Endothelial cell of umbilical vein (primary cell): ENCODE measurements around the gene GUCY2D. TPM values are rescaled to one million over a fixed set of nuclear protein-coding genes. Genes with fewer than 3 reads are reported as not detected.

Source experiments
- BruUV-seq: library from RNA; stranded (reverse); fragments of 400-500 nt; replicated peaks from 2 replicates; lab custom pipeline; 2021; lab: Mats Ljungman, UMichigan
- CTCF ChIA-PET: fragments of 300-600, 350-600 bp; sonication (Branson Sonifier 250); formaldehyde crosslinking; loops from one replicate; lab custom pipeline; 2021; ENCODE audit warnings: antibody characterized with exemption, inconsistent platforms; lab: Charles Lee
- POLR2A ChIA-PET: fragments of 300-600, 350-600 bp; sonication (Branson Sonifier 250); formaldehyde crosslinking; loops from one replicate; lab custom pipeline; 2021; ENCODE audit warnings: antibody characterized with exemption, inconsistent platforms; lab: Charles Lee
- DNase-seq: peaks from one replicate; pipeline ENCODE4 v3.0.0-alpha.2; 2011; ENCODE audit warnings: low read depth, low spot score
- FAIRE-seq: peaks from 2 replicates; lab custom pipeline; 2011; peaks lifted over from hg19 to GRCh38; lab: Jason Lieb, UNC
- H2AFZ ChIP-seq: 2 replicates; pipeline ENCODE4 v1.6.0; 2012; ENCODE audit warnings: low read depth, low read length, control low read depth, inconsistent platforms
- H3K27ac ChIP-seq: 2 replicates; pipeline ENCODE4 v1.5.1; 2011; ENCODE audit warnings: low read depth, mild to moderate bottlenecking, control low read depth, low read length, moderate library complexity; ENCODE audit not compliant: insufficient read depth
- H3K27me3 ChIP-seq, 2 experiments: 2 replicates each; pipeline versions ENCODE4 v1.6.0 to v1.6.1; 2011; ENCODE audit warnings: low read length in 2 of 2, mixed read lengths in 1 of 2; ENCODE audit not compliant: control insufficient read depth in 2 of 2, insufficient read depth in 2 of 2
- H3K36me3 ChIP-seq, 2 experiments: 2 replicates in 1 of 2; 3 replicates in 1 of 2; pipeline ENCODE4 v1.5.1; 2011; ENCODE audit warnings: low read length in 2 of 2, mild to moderate bottlenecking in 1 of 2, moderate library complexity in 1 of 2; ENCODE audit not compliant: control insufficient read depth in 2 of 2, insufficient read depth in 2 of 2; ENCODE audit errors: extremely low read depth in 1 of 2
- H3K4me1 ChIP-seq: 3 replicates; pipeline ENCODE4 v1.5.1; 2011; ENCODE audit warnings: mild to moderate bottlenecking, low read length; ENCODE audit not compliant: control insufficient read depth, insufficient read depth; ENCODE audit errors: extremely low read depth
- H3K4me2 ChIP-seq: 2 replicates; pipeline ENCODE4 v1.6.1; 2011; ENCODE audit warnings: low read length, control low read depth, mixed read lengths; ENCODE audit not compliant: insufficient read depth
- H3K4me3 ChIP-seq, 3 experiments: fragments of 200-600 bp in 1 of 3; sonication (generic), shearing (Covaris generic) in 1 of 3; replicated peaks in 1 of 3; 2 replicates each; pipeline ENCODE4 v1.5.1; 2011 to 2016; ENCODE audit warnings: control low read depth in 3 of 3, low read length in 3 of 3, mild to moderate bottlenecking in 2 of 3, inconsistent platforms in 1 of 3, low read depth in 1 of 3, moderate library complexity in 1 of 3; ENCODE audit not compliant: insufficient read depth in 1 of 3
- H3K79me2 ChIP-seq: 2 replicates; pipeline ENCODE4 v1.6.0; 2012; ENCODE audit warnings: low read length, inconsistent platforms; ENCODE audit not compliant: control insufficient read depth, insufficient read depth
- H3K9ac ChIP-seq: replicated peaks from 2 replicates; pipeline ENCODE3; 2011; ENCODE audit warnings: low read length, control low read depth; ENCODE audit not compliant: insufficient read depth; ENCODE audit errors: extremely low read depth
- H3K9me1 ChIP-seq: replicated peaks from 3 replicates; pipeline ENCODE4 v1.6.0; 2011; ENCODE audit warnings: mild to moderate bottlenecking, low read length; ENCODE audit not compliant: control insufficient read depth, insufficient read depth; ENCODE audit errors: extremely low read depth
- H3K9me3 ChIP-seq: replicated peaks from 2 replicates; pipeline ENCODE4 v1.5.1; 2012; ENCODE audit warnings: low read length, inconsistent platforms; ENCODE audit not compliant: control insufficient read depth, insufficient read depth
- H4K20me1 ChIP-seq: replicated peaks from 2 replicates; pipeline ENCODE3; 2011; ENCODE audit warnings: mild to moderate bottlenecking, low read length; ENCODE audit not compliant: control insufficient read depth, insufficient read depth; ENCODE audit errors: extremely low read depth
- POLR2A ChIP-seq: IDR thresholded peaks from 2 replicates; pipeline ENCODE4 v1.6.1; 2012; ENCODE audit warnings: low read depth, mild to moderate bottlenecking, control low read depth, low read length
- POLR2AphosphoS5 ChIP-seq: IDR thresholded peaks from 2 replicates; pipeline ENCODE4 v1.6.1; 2012; ENCODE audit warnings: low read depth, mild to moderate bottlenecking, control low read depth, low read length, moderate library complexity; ENCODE audit not compliant: insufficient read depth
- dilution Hi-C: fragments of 300-500 bp; cut with MboI; formaldehyde crosslinking; loops from one replicate; pipeline ENCODE4 v1.15.0; 2019; ENCODE audit warnings: low sequenced_read_pairs; ENCODE audit not compliant: extremely low pct_ligation_motif_present
- intact Hi-C: fragments of 100-400 bp; cut with micrococcal nuclease; formaldehyde crosslinking; loops from one replicate; pipeline ENCODE4 v1.10.0; 2022
- polyA plus RNA-seq, 4 experiments: library from polyadenylated mRNA; depleted of rRNA in 3 of 4; stranded (reverse) in 3 of 4; unstranded in 1 of 4; fragments of >200 nt; gene quantifications; 2 replicates each; pipeline versions ENCODE4 v1.2.1 to v1.2.3, GENCODE V29; 2011 to 2012; ENCODE audit warnings: missing spikeins in 1 of 4
- total RNA-seq: library from RNA; stranded (reverse); gene quantifications from 2 replicates; pipeline ENCODE4 v1.2.3, GENCODE V29; 2021
- TF ChIP-seq, protein P1 (sequence below): IDR thresholded peaks from 2 replicates; pipeline ENCODE4 v1.6.1; 2011; ENCODE audit not compliant: insufficient read depth, insufficient read length
- TF ChIP-seq, protein P2 (sequence below), 2 donors: IDR thresholded peaks; 1 replicate in 1 of 2; 2 replicates in 1 of 2; pipeline ENCODE4 v1.5.1; 2011; ENCODE audit warnings: low read length in 2 of 2, mild to moderate bottlenecking in 2 of 2, moderate library complexity in 2 of 2, control low read depth in 1 of 2, inconsistent platforms in 1 of 2, low read depth in 1 of 2; ENCODE audit not compliant: insufficient read depth in 1 of 2; ENCODE audit errors: extremely low read depth in 1 of 2

The GUCY2D gene
- total and polyA plus RNA-seq, 2 donors (not counting 3 experiments of a cell fraction or from before 2014, with no cell fraction given): not detected

DNA sequence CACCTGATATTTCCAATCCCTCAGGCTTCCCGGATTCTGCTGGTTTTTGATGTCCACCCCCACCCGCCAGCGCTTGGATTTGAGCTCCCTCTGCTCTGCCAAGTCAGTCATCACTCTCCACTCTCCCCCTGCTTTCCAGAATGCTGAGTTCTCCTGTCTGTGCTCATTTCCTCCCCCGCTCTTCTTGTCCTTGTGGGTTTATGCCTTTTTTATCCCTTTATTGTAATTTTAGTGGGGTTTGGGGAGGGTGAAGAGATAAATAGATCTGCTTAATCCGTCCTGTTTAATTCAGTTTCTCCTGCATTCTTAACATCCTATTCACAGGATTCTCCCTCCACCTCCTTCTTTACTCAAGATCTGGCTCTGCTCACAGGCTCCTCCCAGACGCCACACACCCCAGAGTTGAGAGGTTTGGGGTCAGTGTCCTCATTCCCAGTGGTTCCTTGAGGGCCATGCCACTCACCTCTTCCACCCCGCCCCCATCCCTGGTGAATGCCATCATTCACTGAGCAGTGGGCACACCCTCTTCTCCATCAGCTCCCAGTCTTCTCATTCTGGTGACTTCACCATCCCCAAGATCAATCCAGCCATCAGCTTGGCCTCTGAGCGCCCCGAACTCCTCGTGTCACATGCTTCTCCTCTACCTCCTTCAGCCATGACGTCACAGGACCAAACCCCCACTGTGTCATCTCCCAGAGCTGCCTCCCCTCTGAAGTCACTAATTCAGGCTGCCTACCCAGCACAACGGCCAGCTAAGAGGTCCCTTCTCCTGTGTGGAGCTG lies 15.1 kb upstream of the GUCY2D start:
- FAIRE-seq: no peak

DNA sequence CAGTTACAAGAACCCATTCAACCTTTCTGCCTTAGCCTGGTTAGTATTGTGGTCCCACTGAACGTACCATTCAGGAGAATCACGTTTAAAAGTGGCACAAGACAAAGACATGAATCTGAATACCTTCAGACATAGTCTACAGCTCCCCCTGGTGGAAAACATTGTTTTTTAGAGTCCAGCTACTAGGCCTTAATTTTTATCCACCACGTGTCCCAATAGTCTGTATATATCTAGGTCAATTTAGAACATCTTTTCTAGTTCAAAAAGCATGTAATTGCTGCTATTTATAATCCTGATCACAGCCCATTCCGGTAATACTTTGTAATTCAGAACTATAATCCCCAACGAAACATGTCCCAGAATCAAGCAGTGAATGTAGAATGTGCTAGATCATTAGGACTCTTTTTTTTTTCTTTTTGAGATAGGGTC lies 13.7 kb upstream of the GUCY2D start:
- dilution Hi-C loops (no loop called here), intact Hi-C loops (loop anchor here (1.0 to 2.0 kb wide), 2 partner anchors 134 to 166 kb away; partner anchors contain the start of gene TMEM88)
- Histone ChIP-seq H3K4me2 (no peak overlapping the region), H3K79me2 (no peaks in the 10 kb centered on the region), H4K20me1 (no peaks in the 10 kb centered on the region), H3K36me3 (no peaks in the 10 kb centered on the region), H3K27me3 (peaks cover 3 to 6% of the 10 kb centered on the region in 2 experiments), H3K9me1 (no peaks in the 10 kb centered on the region), H3K4me3 (no peak overlapping the region), H2AFZ (peak overlapping the region; percentile 31), H3K9ac (no peak overlapping the region), H3K9me3 (no peaks in the 10 kb centered on the region), H3K27ac (no peak overlapping the region), H3K4me1 (peaks cover 4% of the 10 kb centered on the region)
- BruUV-seq: no TSS peak
- FAIRE-seq (peak; percentile 82), DNase-seq (peak; percentile 79)
- TF ChIP-seq, protein P1, sequence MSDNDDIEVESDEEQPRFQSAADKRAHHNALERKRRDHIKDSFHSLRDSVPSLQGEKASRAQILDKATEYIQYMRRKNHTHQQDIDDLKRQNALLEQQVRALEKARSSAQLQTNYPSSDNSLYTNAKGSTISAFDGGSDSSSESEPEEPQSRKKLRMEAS: peak; percentile 18
- TF ChIP-seq, protein P2, sequence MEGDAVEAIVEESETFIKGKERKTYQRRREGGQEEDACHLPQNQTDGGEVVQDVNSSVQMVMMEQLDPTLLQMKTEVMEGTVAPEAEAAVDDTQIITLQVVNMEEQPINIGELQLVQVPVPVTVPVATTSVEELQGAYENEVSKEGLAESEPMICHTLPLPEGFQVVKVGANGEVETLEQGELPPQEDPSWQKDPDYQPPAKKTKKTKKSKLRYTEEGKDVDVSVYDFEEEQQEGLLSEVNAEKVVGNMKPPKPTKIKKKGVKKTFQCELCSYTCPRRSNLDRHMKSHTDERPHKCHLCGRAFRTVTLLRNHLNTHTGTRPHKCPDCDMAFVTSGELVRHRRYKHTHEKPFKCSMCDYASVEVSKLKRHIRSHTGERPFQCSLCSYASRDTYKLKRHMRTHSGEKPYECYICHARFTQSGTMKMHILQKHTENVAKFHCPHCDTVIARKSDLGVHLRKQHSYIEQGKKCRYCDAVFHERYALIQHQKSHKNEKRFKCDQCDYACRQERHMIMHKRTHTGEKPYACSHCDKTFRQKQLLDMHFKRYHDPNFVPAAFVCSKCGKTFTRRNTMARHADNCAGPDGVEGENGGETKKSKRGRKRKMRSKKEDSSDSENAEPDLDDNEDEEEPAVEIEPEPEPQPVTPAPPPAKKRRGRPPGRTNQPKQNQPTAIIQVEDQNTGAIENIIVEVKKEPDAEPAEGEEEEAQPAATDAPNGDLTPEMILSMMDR (IDR thresholded peaks at IDR 0.05; ENCODE audit: extremely low read depth in 1 of 2, insufficient read depth in 1 of 2, low read depth in 1 of 2, low read length in 2 of 2): peak; percentile 42 to 44
- no peak for TF ChIP-seq POLR2A
- ChIA-PET CTCF (interaction anchor here (0.6 to 3.7 kb wide), 39 partner anchors 9 to 301 kb away, joined by 3 to 121 read pairs (median 4); partner anchors contain the start of genes CHD3, CNTROB, GUCY2D and KCNAB3), POLR2A (no interaction called here)

More for the DNA sequence above, 15.1 kb upstream of the GUCY2D start:
- H3K9me1 ChIP-seq: no peaks in the 10 kb centered on the region
- peaks cover 4% of the 10 kb centered on the region for H3K4me1 ChIP-seq
- H4K20me1 ChIP-seq: no peaks in the 10 kb centered on the region
- dilution Hi-C loops: no loop called here
- H3K27ac ChIP-seq: no peak overlapping the region
- no peaks in the 10 kb centered on the region for H3K36me3 ChIP-seq
- H3K9ac ChIP-seq: no peak overlapping the region
- no peak for DNase-seq
- POLR2A ChIA-PET: no interaction called here
- intact Hi-C loops: no loop called here
- no peak overlapping the region for H3K4me3 ChIP-seq
- BruUV-seq: no TSS peak
- no peaks in the 10 kb centered on the region for H3K27me3 ChIP-seq
- H2AFZ ChIP-seq: no peak overlapping the region
- no peak overlapping the region for H3K4me2 ChIP-seq
- no peaks in the 10 kb centered on the region for H3K9me3 ChIP-seq
- CTCF ChIA-PET: interaction anchor here (0.8 to 2.7 kb wide), 13 partner anchors 10 to 271 kb away, joined by 3 to 13 read pairs (median 5); partner anchors contain the start of genes CNTROB, RNF227 and TRAPPC1
- no peaks in the 10 kb centered on the region for H3K79me2 ChIP-seq
- TF ChIP-seq POLR2AphosphoS5: no peak
